Measurements from ENCODE around the gene LILRA2. TPM values are rescaled to one million over a fixed set of nuclear protein-coding genes. Genes with fewer than 3 reads are reported as not detected.
"Not testable (repeated sequence)": the region's sequence is repeated elsewhere in the genome, so short reads cannot be mapped to it uniquely, and the experiment has no call there.

LILRA2 gene
- total RNA-seq, 1 donor from 2014 or later = not detected

DNA sequence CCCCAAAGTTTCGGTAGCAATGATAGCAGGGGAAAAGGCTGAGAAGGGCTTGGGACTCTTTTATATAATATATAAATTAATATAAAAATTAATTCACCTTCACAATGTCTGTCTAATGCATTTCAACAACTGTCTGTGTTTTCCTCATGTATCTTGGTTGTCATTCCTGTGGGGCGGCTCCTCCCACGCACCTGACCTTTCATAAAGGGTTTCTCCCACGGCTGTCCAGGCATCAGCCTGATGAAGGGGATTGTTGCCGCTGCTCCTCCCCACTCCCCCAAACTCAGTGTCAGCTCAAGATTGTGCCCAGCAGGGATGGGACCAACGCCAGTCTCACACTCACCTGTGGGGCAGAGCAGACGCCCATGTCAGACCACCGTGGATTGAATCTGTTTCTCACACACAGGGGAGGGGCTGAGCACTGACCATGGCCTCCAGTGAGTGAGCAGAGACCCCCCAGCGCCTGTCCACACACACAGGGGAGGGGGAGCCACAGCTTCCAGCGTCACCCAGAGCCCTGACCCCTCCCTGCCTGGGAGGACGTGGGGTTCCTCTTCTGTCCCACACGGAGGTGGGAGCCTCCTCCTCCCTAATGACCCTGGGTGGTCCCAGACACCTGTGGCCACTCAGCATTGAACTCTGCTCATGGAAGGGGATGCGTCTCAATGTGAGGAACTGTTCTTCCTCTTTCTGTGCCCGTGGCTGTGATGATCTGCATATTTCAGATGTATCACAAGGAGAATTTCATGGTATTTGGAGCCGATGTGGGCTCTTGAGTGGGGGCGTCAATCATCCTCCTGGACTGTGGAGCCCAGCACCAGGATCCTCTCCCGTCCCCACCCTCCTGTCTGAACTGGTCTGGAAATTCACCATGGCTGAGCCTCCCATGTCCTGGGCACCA, 1.6 kb upstream of the LILRA2 start:
- not testable (repeated sequence) for DNase-seq (ENCODE audit: low read depth, low spot score)

DNA sequence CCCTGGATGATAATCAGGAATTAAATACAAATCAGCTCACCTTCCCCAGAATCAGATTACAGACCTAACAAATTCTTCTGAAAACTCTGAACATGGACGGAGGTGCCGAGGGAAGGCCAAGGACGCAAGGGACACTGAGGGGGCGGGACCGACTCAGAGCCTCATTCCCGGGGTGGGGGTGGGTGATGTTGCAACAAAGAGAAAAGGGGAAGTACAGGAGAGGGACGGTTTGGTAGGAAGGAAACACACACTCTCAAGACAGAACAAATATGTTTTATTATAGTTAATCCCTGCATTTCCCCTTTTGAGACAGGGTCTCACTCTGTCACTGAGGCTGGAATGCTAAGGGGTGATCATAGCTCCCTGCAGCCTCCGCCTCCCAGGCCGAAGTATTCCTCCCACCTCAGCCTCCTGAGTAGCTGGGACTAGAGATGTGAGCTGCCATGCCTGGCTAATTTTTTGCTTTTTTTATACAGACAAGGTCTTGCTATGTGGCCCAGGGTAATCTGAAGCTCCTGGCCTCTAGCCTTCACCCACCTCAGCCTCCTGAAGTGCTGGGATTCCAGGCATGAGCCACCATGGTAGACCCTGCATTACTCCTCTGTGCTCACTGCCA, 786 bp upstream of the LILRA2 start:
- no peak for DNase-seq (ENCODE audit: low read depth, low spot score)

DNA sequence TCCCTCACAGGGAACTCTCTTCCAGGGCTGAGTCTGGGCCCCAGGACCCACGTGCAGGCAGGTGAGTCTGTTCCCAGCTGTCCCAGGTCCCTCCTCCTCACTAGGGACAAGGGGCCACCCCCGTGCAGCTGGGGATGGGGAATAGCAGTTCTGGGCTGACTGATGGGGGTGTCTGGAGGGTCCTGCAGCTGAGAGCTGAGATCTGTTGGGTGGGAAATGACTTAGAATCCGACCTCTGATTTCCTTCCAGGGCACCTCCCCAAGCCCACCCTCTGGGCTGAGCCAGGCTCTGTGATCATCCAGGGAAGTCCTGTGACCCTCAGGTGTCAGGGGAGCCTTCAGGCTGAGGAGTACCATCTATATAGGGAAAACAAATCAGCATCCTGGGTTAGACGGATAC, 461 bp downstream of the LILRA2 start:
- DNase-seq (ENCODE audit: low read depth, low spot score) = no peak

DNA sequence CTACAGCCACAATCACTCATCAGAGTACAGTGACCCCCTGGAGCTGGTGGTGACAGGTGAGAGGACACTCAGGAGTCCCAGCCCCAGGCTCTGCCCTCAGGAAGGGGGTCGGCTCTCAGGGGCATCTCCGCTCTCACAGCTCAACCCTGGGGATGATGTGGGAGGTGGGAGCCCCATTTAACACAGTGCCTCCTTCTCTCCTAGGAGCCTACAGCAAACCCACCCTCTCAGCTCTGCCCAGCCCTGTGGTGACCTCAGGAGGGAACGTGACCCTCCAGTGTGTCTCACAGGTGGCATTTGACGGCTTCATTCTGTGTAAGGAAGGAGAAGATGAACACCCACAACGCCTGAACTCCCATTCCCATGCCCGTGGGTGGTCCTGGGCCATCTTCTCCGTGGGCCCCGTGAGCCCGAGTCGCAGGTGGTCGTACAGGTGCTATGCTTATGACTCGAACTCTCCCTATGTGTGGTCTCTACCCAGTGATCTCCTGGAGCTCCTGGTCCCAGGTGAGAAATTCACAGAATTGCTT, 1.0 kb downstream of the LILRA2 start:
- DNase-seq (ENCODE audit: low read depth, low spot score) = no peak

DNA sequence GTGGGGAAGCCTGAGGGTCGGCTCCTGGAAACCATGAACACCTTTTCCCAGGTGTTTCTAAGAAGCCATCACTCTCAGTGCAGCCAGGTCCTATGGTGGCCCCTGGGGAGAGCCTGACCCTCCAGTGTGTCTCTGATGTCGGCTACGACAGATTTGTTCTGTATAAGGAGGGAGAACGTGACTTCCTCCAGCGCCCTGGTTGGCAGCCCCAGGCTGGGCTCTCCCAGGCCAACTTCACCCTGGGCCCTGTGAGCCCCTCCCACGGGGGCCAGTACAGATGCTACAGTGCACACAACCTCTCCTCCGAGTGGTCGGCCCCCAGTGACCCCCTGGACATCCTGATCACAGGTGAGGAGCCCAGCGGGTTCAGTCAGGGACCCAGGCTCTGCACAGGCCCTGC, 1.6 kb downstream of the LILRA2 start:
- not testable (repeated sequence) for DNase-seq (ENCODE audit: low read depth, low spot score)

DNA sequence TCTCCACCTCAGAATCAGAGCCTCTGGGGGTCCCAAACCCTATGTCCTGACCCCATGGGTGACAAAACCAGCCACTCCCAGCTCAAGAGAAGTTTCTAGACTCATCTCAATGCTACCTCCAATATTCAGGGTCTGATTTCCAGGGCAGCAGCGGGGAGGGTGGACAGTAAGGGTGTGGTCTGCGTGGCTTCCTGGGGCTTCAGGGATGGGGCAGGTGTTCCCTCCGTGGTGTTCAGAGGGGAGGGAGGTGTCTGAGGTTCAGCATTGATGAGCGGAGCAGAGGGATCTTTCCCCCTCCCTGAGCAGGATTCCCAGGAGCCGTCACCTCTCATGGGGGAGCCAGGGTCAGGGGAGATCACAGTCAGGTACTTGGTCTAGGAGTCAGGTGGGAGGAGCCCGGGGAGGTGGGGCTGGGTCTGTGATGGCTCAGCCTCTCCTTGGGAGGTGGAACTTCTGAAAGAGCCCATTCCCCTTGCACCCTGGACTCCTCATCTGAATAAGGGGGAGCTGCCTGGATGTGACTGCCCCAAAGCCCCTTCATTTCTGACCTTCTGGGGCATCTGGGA, 2.9 kb downstream of the LILRA2 start:
- DNase-seq (ENCODE audit: low read depth, low spot score) = no peak

DNA sequence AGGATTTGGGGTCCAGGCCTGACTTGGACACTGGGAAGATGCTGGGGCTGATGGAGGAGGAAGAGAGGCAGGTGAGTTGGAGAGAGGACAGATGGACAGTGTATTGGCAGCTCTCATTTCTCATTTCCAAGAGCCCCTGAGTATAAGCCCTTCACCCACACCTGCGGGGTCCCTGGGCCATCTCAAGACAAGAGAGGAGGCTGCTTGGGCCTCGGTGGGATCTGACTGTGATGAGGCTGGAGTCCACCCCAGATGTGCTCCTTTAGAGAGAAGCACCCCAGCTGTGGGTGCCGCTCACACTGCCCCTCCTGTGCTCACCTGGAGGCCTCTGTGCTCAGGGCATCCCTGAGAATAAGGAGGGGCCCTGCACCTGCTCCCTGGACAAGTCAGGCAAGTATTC, 3.7 kb downstream of the LILRA2 start:
- no peak for DNase-seq (ENCODE audit: low read depth, low spot score)

DNA sequence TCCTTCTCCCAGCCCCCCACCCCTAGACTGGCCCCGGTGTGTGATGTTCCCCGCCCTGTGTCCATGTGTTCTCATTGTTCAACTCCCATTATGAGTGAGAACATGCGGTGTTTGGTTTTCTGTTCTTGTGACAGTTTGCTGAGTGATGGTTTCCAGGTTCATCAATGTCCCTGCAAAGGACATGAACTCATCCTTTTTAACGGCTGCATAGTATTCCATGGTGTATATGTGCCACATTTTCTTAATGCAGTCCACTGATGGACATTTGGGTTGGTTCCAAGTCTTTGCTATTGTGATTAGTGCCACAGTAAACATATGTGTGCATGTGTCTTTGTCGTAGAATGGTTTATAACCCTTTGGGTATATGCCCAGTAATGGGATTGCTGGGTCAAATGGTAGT, 4.7 kb downstream of the LILRA2 start:
- DNase-seq (ENCODE audit: low read depth, low spot score) = not testable (repeated sequence)

DNA sequence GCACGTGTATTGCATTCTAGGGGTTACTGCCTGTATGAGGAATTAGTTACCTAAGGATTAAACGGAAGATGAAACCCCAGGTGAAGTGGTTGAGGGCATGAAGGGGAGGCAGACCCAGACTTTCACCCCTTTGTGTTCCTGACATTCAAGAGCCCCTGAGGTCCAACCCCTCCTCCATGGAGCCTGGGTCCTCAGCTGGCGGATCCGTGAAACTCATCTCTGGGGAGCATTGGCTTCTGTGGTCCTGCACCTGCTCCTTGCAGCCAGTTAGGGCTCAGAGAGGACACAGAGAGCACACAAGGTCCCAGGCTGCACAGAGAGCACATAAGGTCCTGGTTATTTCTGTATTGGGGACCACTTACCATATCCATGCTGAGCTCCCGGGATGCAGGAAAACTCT, 12.8 kb downstream of the LILRA2 start:
- DNase-seq (ENCODE audit: low read depth, low spot score) = no peak

DNA sequence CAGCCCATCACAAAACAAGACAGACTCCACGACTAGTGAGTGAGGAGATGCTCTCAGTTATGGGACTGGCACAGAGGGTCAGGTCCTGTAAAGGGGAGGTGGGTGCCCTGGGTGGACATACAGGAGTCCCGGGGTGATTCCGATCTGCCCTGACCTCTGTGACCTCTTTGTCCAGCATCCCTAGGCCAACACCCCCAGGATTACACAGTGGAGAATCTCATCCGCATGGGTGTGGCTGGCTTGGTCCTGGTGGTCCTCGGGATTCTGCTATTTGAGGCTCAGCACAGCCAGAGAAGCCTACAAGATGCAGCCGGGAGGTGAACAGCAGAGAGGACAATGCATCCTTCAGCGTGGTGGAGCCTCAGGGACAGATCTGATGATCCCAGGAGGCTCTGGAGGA, 13.4 kb downstream of the LILRA2 start:
- no peak for DNase-seq (ENCODE audit: low read depth, low spot score)

DNA sequence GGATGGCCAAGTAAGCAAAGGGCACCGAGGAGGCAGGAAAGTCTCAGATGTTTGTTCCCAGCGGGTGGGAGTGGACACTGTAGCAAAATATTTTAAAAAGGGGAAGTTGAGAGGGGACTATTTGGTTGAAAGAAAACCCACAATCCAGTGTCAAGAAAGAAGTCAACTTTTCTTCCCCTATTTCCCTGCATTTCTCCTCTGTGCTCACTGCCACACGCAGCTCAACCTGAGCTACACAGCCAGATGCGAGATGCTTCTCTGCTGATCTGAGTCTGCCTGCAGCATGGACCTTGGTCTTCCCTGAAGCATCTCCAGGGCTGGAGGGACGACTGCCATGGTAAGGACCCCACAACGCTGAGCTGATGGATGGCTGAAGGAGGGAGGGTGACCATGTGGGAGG, 19.9 kb downstream of the LILRA2 start, which contains the start of gene LILRA1:
LILRA1 (plus strand) TSS at position 188 of the 400 bp plus-strand sequence. CDS start 613 bp downstream, outside the sequence.
- not testable (repeated sequence) for DNase-seq (ENCODE audit: low read depth, low spot score)

DNA sequence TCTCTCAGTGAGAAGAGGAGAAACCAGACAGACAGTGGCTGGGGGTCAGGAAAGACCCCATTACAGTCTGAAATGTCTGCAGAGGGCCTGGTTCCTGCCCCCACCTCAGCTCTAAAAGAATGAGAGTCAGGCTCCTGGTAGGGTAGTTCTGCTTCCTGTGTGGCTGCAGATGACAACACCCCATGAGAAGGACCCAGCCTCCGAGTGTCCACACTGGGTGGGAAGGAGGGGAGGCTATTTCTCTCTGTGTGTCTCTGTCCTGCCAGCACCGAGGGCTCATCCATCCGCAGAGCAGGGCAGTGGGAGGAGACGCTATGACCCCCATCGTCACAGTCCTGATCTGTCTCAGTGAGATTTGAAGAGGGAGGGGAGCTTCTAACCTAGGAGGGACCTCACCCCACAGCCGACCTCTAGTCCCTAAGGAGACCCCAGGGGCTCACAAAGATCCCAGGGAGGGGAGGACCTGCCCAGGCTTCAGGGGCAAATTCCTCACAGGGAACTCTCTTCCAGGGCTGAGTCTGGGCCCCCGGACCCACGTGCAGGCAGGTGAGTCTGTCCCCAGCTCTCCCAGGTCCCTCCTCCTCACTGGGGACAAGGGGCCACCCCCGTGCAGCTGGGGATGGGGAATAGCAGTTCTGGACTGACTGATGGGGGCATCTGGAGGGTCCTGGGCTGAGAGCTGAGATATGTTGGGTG, 20.5 kb downstream of the LILRA2 start:
- DNase-seq (ENCODE audit: low read depth, low spot score) = not testable (repeated sequence)

DNA sequence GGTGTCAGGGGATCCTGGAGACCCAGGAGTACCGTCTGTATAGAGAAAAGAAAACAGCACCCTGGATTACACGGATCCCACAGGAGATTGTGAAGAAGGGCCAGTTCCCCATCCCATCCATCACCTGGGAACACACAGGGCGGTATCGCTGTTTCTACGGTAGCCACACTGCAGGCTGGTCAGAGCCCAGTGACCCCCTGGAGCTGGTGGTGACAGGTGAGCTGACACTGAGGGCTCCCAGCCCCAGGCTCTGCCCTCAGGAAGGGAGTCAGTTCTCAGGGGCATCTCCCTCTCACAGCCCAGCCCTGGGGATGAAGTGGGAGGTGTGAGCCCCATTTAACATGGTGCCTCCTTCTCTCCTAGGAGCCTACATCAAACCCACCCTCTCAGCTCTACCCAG, 21.1 kb downstream of the LILRA2 start:
- no peak for DNase-seq (ENCODE audit: low read depth, low spot score)

DNA sequence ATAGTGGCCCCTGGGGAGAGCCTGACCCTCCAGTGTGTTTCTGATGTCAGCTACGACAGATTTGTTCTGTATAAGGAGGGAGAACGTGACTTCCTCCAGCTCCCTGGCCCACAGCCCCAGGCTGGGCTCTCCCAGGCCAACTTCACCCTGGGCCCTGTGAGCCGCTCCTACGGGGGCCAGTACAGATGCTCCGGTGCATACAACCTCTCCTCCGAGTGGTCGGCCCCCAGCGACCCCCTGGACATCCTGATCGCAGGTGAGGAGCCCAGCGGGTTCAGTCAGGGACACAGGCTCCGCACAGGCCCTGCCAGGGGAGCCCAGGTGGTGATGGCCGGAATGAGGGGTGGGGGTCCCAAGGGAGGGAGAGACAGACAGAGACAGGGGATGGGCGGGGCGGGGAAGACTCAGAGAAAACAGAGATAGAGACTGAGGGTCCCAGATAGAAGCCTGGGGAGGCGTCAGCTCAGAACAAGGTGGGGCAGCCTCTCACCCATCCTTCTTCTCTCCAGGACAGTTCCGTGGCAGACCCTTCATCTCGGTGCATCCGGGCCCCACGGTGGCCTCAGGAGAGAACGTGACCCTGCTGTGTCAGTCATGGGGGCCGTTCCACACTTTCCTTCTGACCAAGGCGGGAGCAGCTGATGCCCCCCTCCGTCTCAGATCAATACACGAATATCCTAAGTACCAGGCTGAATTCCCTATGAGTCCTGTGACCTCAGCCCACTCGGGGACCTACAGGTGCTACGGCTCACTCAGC, 22.3 kb downstream of the LILRA2 start:
- DNase-seq (ENCODE audit: low read depth, low spot score) = not testable (repeated sequence)

DNA sequence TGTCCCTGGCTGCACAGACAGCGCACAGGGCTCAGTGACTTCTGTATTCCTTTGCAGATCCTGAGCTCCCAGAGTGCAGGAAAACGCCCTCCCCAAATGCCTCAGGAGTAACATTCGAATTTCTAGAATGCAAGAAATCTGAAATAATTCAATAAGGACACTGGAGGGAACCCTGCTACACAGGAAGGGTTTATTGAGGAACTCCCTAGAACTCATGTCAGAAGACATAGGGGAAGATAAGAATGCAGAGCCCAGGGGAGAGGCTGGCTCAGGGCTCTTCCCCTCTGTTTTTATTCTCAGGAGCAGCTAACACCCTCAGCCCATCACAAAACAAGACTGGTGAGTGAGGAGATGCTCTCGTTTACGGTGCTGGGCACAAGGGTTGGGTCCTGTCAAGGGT, 26.6 kb downstream of the LILRA2 start:
- DNase-seq (ENCODE audit: low read depth, low spot score) = no peak

DNA sequence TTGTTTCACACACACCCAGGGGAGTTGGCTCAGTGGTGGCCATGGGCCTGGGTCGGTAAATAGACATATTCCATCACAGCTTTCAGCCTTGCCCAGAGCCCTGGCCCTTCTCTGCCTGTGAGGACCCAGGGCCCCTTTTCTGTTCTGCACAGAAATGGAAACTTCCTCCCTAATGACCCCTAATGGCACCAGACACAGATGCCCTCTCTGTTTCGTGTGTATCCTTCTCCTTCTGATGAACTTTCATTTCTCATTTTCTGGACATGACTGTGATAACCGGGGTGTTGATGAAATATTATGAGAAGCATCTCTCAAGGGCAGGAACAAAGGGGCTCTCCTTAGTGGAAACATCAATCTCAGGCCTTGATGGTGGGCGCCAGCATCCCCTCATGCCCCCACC, 32.6 kb downstream of the LILRA2 start:
- DNase-seq (ENCODE audit: low read depth, low spot score) = no peak

DNA sequence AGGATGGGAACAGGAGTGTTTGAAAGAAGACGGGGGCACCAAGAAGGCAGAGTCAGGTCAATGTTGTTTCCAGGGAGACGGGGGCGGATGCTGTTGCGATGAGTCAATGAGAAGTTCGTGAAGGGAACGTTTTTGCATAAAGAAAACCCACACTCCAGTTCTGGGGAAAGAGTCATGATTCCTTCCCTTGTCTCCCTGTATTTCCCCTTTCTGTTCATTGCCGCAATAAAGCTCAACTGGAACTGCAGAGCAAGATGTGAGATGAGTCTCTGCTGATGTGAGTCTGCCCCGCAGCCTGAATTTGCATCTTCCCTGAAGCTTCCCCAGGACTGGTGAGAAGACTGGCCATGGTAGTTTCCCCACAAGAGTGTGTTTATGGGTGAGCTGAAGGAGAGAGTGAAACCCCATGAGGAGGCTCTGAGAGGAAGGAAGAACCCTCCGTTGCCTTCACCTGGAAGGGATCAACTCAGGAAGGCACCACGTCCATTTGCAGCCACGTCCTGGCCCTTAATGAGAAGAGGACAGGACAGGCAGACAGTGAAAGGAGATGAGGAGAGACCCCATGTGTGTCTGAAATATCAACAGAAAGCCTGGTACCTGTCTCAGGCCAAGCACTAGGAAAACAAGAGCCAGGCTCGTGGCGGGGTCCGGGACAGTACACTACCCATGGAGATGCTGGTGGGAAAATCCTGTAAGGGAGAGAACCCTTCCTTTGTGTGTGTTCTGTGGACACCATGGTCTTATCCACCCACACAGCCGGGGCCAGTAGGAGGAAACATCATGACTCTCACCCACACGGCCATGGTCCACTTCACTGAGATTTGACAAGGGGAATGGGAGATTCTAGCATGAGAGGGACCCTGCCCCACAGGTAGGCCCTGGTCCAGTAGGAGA, 33.5 kb downstream of the LILRA2 start:
- no peak for DNase-seq (ENCODE audit: low read depth, low spot score)

DNA sequence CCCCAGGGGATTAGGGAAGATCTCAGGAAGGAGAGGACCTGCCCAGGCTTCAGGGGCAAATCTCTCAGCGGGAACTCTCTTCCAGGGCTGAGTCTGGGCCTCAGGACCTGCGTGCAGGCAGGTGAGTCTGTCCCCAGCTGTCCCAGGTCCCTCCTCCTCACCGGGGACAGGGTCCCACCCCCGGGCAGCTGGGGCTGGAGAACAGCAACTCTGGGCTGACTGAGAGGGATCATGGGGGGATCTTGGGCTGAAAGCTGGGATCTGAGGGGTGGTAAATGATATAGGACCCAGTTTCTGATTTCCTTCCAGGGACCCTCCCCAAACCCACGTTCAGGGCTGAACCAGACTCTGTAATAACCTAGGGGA, 34.2 kb downstream of the LILRA2 start:
- no peak for DNase-seq (ENCODE audit: low read depth, low spot score)

DNA sequence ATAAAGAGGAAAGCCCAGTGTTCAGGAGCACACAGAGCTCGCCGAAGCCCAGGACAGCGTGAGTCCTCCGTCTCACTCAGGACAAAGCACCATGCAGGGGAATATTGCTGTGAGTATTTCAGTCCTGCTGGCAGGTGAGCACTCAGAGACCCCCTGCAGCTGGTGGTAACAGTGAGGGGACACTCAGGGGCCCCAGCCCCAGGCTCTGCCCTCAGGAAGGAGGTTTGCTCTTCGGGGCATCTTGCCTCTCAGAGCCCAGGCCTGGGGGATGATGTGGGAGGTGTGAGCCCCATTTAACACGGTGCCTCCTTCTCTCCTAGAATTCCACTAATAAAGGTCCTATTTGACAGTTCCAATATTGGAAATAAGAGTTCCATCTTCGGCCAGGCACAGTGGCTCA, 34.6 kb downstream of the LILRA2 start:
- no peak for DNase-seq (ENCODE audit: low read depth, low spot score)

DNA sequence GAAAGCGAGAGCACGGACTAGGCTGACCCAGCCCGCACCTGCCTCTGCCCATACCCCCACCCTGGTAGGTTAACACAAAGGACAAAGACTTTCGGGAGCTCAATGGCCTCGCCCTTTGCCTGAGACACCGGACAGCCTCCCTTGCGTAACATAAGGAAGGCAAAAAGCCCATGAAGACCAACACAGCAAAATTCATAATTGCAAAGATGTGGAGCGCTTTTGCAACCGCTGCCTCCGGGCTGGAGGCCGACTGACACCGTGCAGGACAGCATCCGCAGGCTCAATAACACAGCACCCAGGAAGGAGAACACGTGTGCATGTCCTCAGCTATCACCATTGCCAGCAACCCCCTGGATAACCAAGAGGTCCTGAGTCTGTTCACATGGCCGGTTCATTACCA, 35.2 kb downstream of the LILRA2 start:
- no peak for DNase-seq (ENCODE audit: low read depth, low spot score)
